SKM-1 (cell line): ENCODE data around the gene TOMM70.
A peak's percentile ranks its signal among the peaks of the same experiment; 100 is the strongest.
"Not testable (repeated sequence)": the region's sequence is repeated elsewhere in the genome, so short reads cannot be mapped to it uniquely, and the experiment has no call there.

Experiments used
- DNase-seq: peaks from one replicate; lab custom pipeline; 2025; ENCODE audit not compliant: unreplicated experiment; lab: John Stamatoyannopoulos, UW

TOMM70 gene

GRCh38 chr3:100368441-100368840, 32.4 kb downstream of the TOMM70 start:
- DNase-seq, result no peak

- no peak for DNase-seq
Observed at GRCh38 chr3:100366424-100366823, 34.5 kb downstream of the TOMM70 start.

DNA sequence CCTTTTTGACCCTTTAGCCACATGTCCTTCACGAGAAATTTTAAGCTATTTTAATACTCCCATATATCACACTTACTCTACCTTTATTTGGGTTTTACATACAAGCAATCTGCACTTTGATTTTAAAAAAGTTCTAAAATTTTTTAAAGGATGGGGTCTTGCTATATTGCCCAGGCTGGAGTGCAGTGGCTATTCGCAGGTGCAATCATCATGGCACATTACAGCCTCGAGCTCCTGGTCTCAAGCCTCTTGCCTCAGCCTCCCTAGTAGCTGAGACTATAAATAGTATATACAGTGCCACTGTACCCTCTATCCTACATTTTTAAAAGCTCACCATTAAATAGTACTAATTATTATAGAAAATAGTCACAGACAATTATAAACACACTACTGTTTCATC, 36.5 kb downstream of the TOMM70 start:
- DNase-seq, result no peak

DNA sequence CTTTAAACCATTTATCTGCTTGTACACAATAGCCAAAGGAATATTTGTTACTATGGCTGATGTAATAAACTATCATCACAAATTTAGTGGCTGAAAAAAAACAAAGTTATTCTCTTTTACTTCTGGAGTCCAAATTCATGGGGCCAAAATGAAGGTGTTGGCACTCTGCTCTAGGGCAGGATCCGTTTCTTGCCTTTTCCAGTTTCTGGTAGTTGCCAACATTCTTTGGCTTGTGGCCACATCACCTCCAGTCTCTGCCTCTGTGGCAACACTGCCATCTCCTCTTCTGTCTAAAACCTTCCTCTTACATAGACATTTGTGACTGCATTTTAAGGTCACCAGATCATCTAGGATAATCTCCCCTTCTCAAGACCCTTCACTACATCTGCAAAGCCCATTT, 39.0 kb downstream of the TOMM70 start:
- no peak for DNase-seq

- DNase-seq, result no peak
Observed at GRCh38 chr3:100360757-100361496, 40.0 kb downstream of the TOMM70 start.

DNA sequence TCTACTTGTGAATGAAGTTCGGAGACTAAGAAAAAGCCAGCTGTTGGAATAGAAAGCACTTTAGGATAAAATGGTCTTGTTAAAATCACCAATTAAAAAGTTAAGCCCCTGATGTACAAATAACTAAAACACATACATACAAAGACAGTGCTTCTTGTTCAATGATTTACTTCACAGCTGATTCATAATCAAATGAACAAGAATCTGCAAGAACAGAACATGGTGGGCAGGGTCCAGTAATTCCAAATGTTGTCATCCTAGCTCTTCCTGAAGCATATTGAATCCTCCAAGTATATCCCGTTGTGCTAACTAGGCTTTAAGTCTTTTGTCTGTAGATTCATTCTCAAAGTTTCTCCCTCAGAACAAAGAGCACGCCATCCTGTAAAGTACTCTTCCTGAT, 41.9 kb downstream of the TOMM70 start:
- no peak for DNase-seq

DNA sequence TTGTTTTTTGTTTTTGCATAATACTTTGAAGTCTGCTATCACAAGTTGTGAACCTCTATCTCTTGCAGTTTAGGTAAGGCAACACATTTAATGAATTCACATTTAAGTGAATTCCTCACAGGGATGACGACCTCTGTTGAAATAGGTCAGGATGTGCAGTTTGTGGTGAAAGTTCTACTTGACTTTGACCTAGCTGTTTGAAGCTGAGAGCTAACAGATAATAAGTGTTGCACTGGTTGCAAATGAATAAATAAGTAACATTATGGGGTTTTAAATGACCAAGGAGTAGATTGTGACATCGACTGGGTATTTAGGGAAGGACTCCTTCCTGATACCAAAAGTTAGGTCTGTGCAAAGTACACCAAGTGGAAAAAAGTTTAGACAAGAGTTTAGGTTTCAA, 42.5 kb downstream of the TOMM70 start:
- no peak for DNase-seq

- no peak for DNase-seq
Observed at GRCh38 chr3:100354850-100355249, 46.0 kb downstream of the TOMM70 start.

GRCh38 chr3:100352296-100353231, 48.3 kb downstream of the TOMM70 start:
- no peak for DNase-seq

GRCh38 chr3:100351770-100352169, 49.1 kb downstream of the TOMM70 start:
- not testable (repeated sequence) for DNase-seq

DNA sequence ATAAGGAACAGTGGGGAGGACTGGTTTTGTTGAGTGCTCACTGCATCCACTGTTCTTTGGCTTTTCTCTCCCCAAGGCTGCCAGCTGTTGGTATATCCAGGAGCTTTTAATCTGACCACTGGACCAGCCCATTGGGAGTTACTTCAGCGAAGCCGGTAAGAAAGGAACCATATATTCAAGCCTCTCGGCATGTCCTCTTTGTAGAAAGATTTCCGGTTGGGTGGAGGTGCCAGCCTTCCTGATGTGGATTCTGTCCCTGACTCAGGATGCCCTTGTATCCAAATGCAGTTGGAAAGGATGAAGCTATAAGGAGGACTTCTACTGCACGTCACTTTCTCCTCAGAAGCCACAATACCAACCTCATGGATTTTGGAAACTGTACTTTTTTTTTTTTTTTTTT, 52.2 kb downstream of the TOMM70 start:
- DNase-seq, result no peak

GRCh38 chr3:100340527-100340926, 60.4 kb downstream of the TOMM70 start:
- DNase-seq, result no peak

GRCh38 chr3:100339786-100340185, 61.1 kb downstream of the TOMM70 start:
- DNase-seq, result no peak

DNA sequence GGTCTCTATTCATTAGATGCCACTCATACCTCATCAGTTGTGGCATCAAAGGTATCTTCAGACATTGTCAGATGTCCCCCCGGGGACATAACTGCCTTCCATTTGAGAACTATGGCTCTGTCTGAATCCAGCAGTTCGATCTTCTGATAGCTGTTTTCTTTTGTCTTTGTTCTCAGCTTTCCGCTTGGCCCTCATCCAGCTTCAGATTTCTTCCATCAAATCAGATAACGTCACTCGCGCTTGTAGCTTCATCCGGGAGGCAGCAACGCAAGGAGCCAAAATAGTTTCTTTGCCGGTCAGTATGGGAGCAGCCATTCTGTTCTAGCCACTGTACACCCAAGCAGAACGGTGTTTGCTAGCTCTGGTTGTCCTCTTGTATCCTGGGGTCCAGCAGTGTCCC, 62.0 kb downstream of the TOMM70 start:
- DNase-seq, result no peak

DNA sequence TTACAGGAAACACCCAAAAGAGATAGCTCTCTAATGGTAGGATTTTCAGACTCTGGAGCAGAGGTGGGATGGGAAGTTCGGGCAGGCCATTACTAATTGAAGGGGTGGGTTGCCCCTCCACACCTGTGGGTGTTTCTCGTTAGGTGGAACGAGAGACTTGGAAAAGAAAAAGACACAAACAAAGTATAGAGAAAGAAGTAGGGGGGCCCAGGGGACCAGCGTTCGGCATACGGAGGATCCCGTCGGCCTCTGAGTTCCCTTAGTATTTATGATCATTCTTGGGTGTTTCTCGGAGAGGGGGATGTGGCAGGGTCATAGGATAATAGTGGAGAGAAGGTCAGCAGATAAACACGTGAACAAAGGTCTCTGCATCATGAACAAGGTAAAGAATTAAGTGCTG, 64.7 kb downstream of the TOMM70 start:
- not testable (repeated sequence) for DNase-seq

- DNase-seq, result no peak
Observed at GRCh38 chr3:100335434-100335833, 65.5 kb downstream of the TOMM70 start.

DNA sequence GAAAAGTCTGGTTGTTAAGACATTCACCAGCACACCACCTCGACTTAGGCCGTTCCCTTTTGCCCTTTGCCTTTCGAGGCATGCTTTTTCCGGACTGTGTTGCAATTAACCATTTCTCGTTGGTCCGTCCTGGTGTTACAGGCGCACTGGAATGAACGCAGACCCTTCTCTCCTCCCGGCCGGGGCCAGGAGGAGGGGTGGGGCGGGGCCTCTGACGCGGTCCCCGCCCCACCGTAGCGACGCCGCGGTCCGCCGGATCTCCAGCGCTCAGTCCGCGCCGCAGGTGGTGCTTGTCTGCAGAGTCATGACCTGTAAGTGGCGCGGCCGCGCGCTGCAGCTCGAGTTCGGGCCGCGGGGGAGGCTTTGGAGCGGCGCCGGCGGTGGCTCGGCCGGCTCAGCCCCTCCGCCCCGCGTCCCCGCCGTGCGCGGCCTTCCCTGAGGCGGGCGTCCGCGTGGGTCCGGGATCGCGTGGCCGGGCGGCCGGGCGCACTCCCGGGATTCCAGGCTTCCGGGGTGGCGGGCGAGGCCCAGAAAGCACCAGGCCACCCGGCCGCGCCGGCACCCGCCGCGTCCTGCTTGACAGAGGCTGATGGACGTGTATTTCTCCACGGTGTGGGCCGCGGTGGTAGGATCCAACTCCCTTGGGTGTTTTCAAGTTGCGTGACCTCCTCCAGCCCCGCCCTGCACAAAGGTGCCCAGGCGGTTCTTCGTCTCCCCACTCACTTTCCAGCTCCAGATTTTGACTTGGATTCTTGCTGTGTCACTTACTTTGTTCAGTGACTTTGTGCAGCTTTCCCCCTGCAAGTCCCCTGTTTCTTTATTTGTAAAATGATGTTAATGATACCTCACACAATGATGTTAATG, 66.2 kb downstream of the TOMM70 start, which contains the start of gene NIT2:
Gene NIT2 (plus strand): TSS at position 270 of the 864 bp plus-strand sequence. CDS start 35 bp downstream, at position 305.
- DNase-seq, result peak; percentile 80

DNA sequence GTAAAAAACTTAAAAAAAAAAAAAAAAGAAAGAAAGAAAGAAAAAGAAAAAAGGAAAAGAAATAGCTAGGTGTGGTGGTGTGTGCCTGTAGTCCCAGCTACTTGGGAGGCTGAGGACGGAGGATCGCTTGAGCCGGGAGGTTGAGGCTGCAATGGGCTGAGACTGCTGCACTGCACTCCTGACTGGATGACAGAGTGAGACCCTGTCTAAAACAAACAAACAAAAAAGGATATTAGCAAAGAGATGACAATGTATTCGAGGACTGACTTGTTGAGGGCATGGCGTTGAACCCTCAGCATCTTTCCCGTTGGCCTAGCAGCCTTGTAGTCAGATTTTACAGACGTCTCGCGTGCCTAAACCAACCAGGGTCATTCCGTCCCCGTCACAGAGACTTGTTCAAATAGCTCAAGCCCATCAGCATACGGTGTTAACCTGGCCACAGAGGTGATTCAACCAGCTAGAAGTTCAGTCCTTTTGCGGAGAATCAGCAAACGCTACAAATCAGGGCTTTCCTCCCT, 66.9 kb downstream of the TOMM70 start:
- no peak for DNase-seq

DNA sequence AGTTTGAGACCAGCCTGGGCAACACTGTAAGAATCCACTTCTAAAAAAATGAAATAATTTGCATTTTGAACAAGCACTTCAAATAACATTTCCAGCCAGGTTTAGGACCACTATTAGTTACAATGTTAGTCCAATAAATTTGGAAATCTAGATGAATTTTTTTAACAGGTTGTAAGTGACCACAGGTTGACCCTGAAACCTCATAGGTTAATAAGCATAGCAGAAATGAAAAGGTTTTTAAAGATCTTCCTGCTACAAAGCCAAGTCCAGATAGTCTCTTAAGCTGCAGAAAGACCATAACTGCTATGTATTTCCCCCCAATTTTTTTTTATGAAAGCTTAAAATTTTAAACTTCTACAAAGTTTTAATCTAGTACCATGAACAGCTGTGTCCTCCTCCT, 67.8 kb downstream of the TOMM70 start:
- DNase-seq, result no peak

DNA sequence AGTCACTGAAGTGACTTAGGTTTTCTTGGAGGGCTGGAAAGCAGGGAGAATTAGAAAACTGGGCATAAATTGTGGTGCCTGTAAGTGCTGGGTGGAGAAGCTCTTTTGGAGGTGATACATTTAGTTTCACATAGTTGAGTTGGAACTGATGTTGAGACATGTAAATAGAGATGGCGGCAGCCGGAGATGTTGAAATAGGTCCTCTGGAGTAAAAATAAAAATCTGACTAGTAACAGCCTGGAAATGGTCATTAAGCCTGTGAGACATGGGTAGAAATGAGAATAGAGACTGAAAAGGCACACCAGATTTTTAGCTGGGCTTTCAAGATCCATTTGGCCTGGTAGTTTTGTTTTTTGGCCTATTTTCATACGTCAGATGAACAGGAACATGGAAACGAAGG, 69.2 kb downstream of the TOMM70 start:
- no peak for DNase-seq

DNA sequence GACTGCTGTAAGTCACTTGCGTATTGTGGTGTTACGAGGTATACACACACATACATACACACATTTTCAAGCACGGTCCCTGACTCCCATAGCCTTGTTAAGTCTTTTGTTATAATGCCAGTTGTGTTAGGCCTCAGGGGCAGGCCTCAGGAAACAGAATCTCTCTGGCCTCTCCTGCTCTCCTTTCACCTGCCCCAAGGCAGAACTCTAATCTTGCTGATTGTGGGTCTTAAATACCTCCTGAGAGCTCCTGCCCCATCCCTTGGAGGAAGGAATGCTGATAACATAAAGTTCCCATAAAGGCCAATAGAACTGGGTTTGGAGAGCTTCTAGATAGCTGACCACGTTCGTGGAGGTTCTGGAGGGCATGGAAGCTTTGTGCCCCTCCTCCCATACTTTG, 70.2 kb downstream of the TOMM70 start:
- DNase-seq, result no peak
